Aortic smooth muscle cell (primary cell): ENCODE results near the gene SH3BGRL3. TPM values are rescaled to one million over a fixed set of nuclear protein-coding genes. Genes with fewer than 3 reads are reported as not detected.

Experiments used
- total RNA-seq: library from RNA; depleted of rRNA; stranded (reverse); fragments of >200 nt; gene quantifications from 2 replicates; pipeline ENCODE4 v1.2.3, GENCODE V29; 2014

SH3BGRL3 gene
- 117 and 123 TPM in 2 replicates for total RNA-seq

DNA sequence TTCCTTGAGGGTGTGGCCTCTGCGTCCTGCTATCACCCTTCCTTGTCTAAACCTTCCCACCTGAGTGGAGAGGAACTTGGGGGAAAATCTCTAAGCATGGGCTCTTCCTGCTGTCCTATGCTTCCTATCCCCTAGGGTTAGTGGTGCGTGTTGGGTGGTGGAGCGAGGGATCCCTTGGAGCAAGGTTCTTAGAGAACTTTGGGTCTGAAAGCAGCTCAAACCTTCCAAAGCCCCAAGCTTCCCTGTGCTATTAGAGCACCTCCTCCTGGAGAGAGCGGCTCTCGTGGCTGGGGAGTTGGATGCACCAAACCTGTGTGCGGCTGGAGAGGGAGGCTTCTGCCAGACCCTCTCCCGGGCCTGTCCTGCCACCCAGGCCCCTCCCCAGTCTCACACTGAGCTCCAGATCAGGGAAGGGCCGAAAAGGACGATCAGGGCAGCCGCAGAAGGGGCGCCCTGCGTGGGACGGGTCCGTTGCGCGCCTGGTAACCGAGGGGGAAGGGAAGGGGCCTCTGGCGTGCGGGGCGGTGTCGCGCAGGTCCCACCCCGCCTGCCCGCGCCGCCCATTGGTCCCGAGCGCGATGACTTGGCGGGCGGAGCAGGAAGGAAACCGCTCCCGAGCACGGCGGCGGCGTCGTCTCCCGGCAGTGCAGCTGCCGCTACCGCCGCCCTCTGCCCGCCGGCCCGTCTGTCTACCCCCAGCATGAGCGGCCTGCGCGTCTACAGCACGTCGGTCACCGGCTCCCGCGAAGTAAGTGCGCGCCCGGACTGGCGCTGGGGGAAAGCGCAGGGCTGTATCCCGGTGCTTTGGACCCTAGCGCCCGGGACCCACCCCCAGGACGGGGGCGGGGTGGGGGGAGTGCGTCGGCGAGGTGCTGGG is at the start of gene SH3BGRL3:
Gene SH3BGRL3 (plus strand): TSS at position 631 of the 877 bp plus-strand sequence. CDS start 70 bp downstream, at position 701.

GRCh38 chr1:26233903-26234643 is 45.8 kb upstream of the SH3BGRL3 start, which contains the start of gene CEP85:
Gene CEP85 (plus strand): TSS chr1:26234200. CDS start chr1:26239784, 5,584 bp downstream.

DNA sequence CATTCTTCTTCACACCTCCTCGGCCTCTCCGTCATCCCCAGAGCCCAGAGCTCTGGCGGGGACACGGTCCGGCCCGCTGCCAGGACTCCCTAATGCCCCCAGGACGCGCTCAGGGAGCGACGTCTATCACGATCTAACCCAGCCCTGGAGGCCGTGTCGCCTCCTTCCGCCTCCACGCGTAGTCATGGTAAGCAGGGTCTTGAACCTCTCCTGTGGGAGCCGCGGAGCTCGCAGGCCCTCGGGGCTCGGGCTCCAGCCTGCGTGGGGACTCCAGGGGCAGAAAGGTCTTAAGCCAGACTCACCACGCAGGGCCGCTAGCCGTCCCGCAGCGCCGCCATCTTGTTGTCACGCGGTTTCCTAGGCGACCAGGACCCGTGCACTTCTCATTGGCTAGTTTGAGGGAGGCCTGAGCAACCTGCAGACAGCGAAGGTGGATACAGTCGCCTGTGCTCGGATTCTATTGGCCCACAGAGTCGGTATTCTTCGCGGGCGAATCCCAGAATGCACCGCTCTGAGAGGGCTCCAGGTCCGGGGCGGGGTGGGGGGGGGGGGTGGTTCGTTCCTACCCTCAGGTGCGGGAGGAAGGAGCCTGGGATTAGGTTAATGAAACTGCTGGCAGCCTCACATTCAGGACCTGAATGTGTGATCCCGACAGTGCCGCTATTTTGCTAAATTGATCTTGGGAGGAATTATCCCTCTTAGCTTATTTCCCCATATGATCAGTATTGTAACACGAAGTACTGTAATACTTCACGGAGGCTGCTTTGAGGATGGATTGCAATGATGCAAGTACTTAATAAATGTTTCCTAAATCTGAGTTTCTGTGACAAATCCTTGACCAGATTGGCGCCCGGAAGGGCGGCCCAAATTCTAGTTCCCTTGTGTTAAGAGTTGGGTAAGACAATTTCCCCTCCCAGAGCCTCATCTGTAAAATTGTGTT is 26.7 kb downstream of the SH3BGRL3 start, which contains the start of gene UBXN11:
Gene UBXN11 (minus strand): TSS at position 347 of the 940 bp plus-strand sequence. CDS start 3,753 bp downstream, outside the sequence.

DNA sequence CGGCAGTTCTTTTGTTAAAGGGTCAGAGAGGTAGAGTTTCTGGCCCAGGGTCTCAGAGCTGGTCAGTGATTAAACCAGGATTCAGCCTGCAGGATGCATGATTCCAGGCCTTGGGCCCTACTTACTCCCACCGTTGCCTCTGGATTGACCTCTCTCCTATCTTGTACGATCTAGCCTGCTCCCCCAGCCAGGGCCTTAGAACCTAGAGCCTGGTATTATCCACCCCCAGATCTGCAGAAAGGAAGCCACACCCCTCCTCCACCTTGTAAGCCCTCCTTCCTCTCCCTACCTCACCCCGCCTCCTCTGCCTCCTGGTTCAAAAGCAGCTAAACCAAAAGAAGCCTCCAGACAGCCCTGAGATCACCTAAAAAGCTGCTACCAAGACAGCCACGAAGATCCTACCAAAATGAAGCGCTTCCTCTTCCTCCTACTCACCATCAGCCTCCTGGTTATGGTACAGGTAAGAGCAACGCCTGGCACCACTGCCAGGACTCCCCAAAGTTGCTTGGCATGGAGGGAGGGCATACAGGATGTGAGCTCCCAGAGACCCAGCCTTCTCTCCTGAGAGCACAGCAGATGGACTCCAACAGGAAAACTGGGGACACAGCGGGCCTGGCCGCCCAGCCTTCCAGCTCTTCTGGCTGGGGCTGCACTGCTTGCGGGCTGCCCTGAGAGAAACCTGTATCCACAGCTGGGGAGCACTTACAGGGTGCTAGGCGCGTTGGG is 37.9 kb downstream of the SH3BGRL3 start, which contains the start of gene CD52:
Gene CD52 (plus strand): TSS at position 347 of the 726 bp plus-strand sequence. CDS start 60 bp downstream, at position 407.

Other genes with a start within 250 kb of the SH3BGRL3 start
- gene SLC30A2, start 234.0 kb upstream of the SH3BGRL3 start, total RNA-seq: not detected in 2 replicates
- gene TRIM63, start 212.5 kb upstream of the SH3BGRL3 start, total RNA-seq: under 0.01 TPM in 1 of 2 replicates, not detected in the other
- gene PDIK1L, start 168.3 kb upstream of the SH3BGRL3 start, total RNA-seq: 4.7 and 5.4 TPM in 2 replicates
- gene FAM110D, start 121.0 kb upstream of the SH3BGRL3 start, total RNA-seq: under 0.01 and 0.06 TPM in 2 replicates
- not detected in 2 replicates for gene C1orf232, start 111.1 kb upstream of the SH3BGRL3 start, total RNA-seq
- 18.5 and 27.1 TPM in 2 replicates for gene ZNF593, start 110.2 kb upstream of the SH3BGRL3 start, total RNA-seq
- 0.19 TPM in 1 of 2 replicates, not detected in the other for gene ZNF593OS, start 108.3 kb upstream of the SH3BGRL3 start, total RNA-seq
- 0.26 TPM in 1 of 2 replicates, not detected in the other for gene CNKSR1, start 102.6 kb upstream of the SH3BGRL3 start, total RNA-seq
- gene CATSPER4, start 89.5 kb upstream of the SH3BGRL3 start, total RNA-seq: not detected in 2 replicates
- gene CEP85, start 45.9 kb upstream of the SH3BGRL3 start, total RNA-seq: 6.2 and 7.7 TPM in 2 replicates
- gene UBXN11, start 26.6 kb downstream of the SH3BGRL3 start, total RNA-seq: 4.8 and 5.3 TPM in 2 replicates
- not detected in 2 replicates for gene CD52, start 37.9 kb downstream of the SH3BGRL3 start, total RNA-seq
- not detected in 2 replicates for gene CRYBG2, start 74.0 kb downstream of the SH3BGRL3 start, total RNA-seq
- not detected in 2 replicates for gene ZNF683, start 92.7 kb downstream of the SH3BGRL3 start, total RNA-seq
- gene LIN28A, start 130.7 kb downstream of the SH3BGRL3 start, total RNA-seq: not detected in 2 replicates
- 87.2 and 88.2 TPM in 2 replicates for gene DHDDS, start 152.2 kb downstream of the SH3BGRL3 start, total RNA-seq
- 364 and 442 TPM in 2 replicates for gene HMGN2, start 192.4 kb downstream of the SH3BGRL3 start, total RNA-seq
- 0.19 and 0.40 TPM in 2 replicates for gene RPS6KA1, start 249.7 kb downstream of the SH3BGRL3 start, total RNA-seq